SKM-1 (cell line): ENCODE data around the gene TBC1D5.
"Not testable (repeated sequence)": the region's sequence is repeated elsewhere in the genome, so short reads cannot be mapped to it uniquely, and the experiment has no call there.

Experiments
- DNase-seq: peaks from one replicate; lab custom pipeline; 2025; ENCODE audit not compliant: unreplicated experiment; lab: John Stamatoyannopoulos, UW

TBC1D5 gene

GRCh38 chr3:17742102-17742879 is at the start of gene TBC1D5:
Gene TBC1D5, minus strand, starts transcription at chr3:17742631. Its CDS starts 234,061 bp downstream, at chr3:17508570.
- DNase-seq, result peak; percentile 96

GRCh38 chr3:17783426-17783825 is 41.0 kb upstream of the TBC1D5 start:
- no peak for DNase-seq

GRCh38 chr3:17782751-17783150 is 40.3 kb upstream of the TBC1D5 start:
- no peak for DNase-seq

GRCh38 chr3:17780369-17780768 is 37.9 kb upstream of the TBC1D5 start:
- DNase-seq, result not testable (repeated sequence)

- not testable (repeated sequence) for DNase-seq
These were observed 37.1 kb upstream of the TBC1D5 start for GRCh38 chr3:17779304-17780250.

GRCh38 chr3:17777326-17777725 is 34.9 kb upstream of the TBC1D5 start:
- not testable (repeated sequence) for DNase-seq

- DNase-seq, result no peak
These were observed 32.6 kb upstream of the TBC1D5 start for GRCh38 chr3:17775073-17775472.

GRCh38 chr3:17774180-17774910 is 31.9 kb upstream of the TBC1D5 start:
- DNase-seq, result not testable (repeated sequence)

GRCh38 chr3:17772556-17772955 is 30.1 kb upstream of the TBC1D5 start:
- no peak for DNase-seq

- DNase-seq, result no peak
These were observed 29.0 kb upstream of the TBC1D5 start for GRCh38 chr3:17771177-17772017.

- DNase-seq, result no peak
These were observed 28.3 kb upstream of the TBC1D5 start for GRCh38 chr3:17770682-17771081.

GRCh38 chr3:17765819-17766472 is 23.5 kb upstream of the TBC1D5 start:
- no peak for DNase-seq

GRCh38 chr3:17761563-17761962 is 19.1 kb upstream of the TBC1D5 start:
- no peak for DNase-seq

GRCh38 chr3:17759901-17760300 is 17.5 kb upstream of the TBC1D5 start:
- no peak for DNase-seq

- no peak for DNase-seq
These were observed 13.4 kb upstream of the TBC1D5 start for GRCh38 chr3:17755836-17756235.

- DNase-seq, result no peak
These were observed 11.2 kb upstream of the TBC1D5 start for GRCh38 chr3:17753632-17753992.

- DNase-seq, result no peak
These were observed 10.6 kb upstream of the TBC1D5 start for GRCh38 chr3:17752876-17753631.

GRCh38 chr3:17752436-17752835 is 10.0 kb upstream of the TBC1D5 start:
- no peak for DNase-seq

GRCh38 chr3:17749705-17750293 is 7.4 kb upstream of the TBC1D5 start:
- no peak for DNase-seq
